NCI-H2029 (cell line): ENCODE data around the gene RNF11.
"Not testable (repeated sequence)": the region's sequence is repeated elsewhere in the genome, so short reads cannot be mapped to it uniquely, and the experiment has no call there.

Experiments
- DNase-seq: peaks from one replicate; lab custom pipeline; 2025; lab: John Stamatoyannopoulos, UW

Gene RNF11

DNA sequence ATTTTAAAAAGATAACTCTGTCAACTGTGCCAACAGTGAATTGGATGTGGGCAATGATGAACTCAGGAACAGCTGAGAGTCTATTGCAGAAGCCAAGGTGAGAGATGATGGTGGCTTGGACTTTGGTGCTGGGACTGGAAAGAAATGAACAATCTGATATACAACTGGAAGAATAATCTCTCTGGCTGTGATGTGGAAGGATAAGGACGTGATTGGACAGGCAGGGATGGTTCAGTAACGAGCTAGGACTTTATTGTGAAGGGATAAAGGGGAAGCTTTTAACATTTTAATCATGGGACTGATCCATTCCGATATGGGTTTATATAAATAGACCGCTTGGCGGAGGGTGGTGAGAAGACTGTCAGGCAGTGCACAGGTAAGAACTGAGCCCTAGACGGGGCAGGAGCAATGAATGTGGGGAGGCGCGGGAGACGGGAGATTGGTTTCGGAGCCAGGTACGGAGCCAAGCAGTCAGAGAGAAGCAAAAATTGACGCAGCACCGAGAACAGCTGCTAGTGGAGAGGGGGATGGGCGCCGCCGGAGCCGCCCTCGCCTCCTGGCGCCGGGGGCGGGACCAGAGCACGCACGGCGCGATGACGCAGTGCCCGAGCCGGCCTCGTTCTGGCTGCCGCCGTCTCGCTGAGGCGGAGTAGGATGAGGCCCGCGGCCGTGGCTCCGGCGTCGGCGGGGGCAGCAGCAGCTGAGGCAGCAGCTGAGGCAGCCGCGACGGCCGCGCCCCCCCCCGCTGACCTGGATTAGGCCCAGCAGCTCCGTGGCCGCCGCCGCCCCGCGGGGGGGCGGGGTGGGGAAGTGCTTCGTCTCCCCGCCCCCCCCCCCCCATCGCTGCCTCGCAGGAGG is at the start of gene RNF11:
Gene RNF11 (plus strand): TSS at position 601 of the 858 bp plus-strand sequence. CDS start 484 bp downstream, outside the sequence.
- DNase-seq: peak; percentile 99

GRCh38 chr1:51188230-51188629 is 47.8 kb upstream of the RNF11 start:
- no peak for DNase-seq

DNA sequence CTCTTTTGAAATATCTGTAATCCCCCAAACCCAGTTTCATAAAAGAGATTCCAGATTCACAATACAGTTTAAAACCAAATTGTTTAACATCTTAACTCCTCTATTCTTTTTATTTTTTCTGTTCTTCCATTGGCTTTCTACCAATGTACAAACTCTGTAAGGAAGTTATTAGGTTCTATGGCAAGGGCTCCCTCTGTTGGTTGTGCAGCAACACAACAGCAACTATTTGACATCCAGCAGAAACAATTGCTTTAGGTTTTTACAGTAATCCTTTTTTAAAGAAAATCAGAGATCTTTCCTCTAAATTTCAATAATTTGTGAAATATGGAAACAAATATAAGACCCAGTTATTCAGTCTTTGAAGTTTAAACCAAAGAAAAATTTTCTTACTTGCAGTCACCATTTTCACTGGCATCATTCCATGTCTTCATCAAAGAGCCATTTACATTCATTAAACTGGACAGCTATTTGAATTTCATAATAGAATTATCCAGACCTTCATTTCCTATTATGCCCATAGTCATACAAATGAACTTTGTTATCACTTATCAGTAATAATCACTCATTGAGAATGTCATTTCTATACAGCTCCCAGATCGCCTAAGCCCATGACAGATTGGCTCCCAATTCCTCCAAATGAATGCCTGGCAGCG is 46.5 kb upstream of the RNF11 start:
- peak; percentile 88 for DNase-seq

DNA sequence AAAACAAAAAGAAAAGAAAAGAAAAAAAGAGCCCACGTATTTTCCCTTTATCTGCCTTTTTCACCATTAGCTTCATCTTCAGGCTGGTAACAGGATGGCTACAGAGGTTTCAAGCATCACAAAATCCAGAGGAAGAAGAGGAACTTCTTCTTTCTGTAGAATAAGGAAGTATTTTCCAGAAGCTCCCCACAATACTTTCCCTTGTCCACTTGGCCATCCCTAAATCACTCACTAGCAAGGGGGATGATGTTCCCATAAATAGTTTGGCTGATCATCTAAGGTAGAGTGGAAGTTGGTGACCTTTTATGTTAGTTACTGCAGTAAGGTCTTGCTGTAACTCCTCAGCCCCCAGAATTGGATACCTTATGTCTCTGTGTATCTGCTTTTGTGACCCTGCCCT is 45.1 kb upstream of the RNF11 start:
- DNase-seq: no peak

GRCh38 chr1:51192213-51192843 is 43.7 kb upstream of the RNF11 start:
- peak; percentile 87 for DNase-seq

DNA sequence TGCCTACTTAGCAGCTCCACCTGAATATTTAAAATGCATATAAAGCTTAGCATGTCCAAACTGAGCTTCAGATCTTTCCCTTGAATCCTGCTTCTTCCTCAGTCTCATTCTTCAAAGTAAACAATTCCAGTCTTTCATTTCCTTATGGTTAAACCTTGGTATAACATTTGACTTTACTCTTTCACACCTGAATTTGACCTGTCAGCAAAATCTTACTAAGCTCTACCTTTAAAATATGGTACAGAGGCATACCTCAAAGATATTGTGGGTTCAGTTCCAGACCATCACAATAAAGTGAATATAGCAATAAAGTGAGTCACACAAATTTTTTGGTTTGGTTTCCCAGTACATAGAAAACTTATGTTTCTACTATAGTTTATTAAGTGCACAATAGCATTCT is 42.5 kb upstream of the RNF11 start:
- no peak for DNase-seq

- no peak for DNase-seq
These were observed 32.8 kb upstream of the RNF11 start for GRCh38 chr1:51203121-51203873.

- DNase-seq: no peak
These were observed 32.2 kb upstream of the RNF11 start for GRCh38 chr1:51203874-51204245.

DNA sequence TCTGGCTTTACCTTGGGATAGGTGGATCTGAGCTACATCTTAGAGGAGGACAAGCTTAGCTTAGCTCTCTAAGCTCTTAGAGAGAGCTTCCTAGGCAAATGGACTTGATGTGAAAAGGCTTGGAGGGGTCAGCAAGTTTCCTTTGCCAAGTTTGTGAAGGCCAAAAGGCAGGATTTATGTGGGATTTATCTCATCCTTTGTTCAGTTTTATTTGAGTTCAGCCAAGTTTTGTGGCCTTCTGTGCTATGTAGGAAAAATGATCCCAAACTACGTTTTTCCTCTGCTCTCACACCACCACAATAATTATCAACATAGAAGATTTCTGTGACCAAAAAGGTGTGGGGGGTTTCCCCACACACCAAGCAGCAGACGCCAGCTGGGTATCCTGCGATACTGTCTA is 26.0 kb upstream of the RNF11 start:
- DNase-seq: no peak

DNA sequence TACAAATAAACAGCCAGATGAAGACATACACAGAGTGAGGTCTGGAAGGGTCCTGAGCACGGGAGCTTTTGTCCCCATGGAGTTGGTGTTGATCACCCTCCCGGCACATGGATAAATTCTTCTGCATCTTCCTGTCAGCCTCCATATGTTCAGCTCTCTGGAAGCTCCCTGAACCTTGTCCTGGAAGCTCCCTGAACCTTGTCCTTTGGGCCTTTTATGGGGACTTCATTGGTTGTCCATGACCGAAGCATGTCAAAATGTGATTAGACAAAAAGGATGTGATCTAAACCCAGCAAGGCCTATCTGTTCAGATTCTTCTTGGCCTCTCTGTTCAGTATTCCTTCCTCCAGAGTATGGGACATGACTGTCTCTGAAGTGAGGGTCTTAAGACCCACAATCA is 25.4 kb upstream of the RNF11 start:
- DNase-seq: no peak

DNA sequence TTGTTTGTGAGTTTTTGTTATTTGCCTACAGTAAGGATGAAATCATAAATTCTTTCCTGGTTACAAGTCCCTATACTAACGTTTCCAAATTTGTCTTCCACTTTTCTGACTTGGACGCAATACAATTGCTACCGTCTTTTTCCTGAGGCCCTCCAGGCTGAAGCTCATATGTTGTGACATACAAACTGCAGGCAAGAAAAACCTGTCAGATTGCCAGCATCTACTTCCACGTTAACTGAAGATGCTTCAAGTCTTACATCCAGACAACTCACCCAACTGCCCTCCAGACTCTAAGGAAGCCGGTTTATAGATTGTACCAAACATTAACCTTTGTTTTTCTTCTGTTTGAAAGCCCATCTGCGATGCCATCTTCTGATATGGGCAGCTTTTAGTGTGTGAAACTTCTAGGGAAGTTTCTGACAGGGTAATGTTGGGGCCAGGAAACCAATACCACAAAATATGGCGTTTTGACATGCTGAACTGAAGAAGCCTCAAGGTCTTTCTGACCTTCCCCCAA is 21.4 kb upstream of the RNF11 start:
- DNase-seq: no peak

- no peak for DNase-seq
These were observed 20.9 kb upstream of the RNF11 start for GRCh38 chr1:51215169-51215568.

GRCh38 chr1:51216631-51217030 is 19.4 kb upstream of the RNF11 start:
- DNase-seq: no peak

- no peak for DNase-seq
These were observed 19.0 kb upstream of the RNF11 start for GRCh38 chr1:51217101-51217500.

GRCh38 chr1:51218570-51218969 is 17.5 kb upstream of the RNF11 start:
- no peak for DNase-seq

DNA sequence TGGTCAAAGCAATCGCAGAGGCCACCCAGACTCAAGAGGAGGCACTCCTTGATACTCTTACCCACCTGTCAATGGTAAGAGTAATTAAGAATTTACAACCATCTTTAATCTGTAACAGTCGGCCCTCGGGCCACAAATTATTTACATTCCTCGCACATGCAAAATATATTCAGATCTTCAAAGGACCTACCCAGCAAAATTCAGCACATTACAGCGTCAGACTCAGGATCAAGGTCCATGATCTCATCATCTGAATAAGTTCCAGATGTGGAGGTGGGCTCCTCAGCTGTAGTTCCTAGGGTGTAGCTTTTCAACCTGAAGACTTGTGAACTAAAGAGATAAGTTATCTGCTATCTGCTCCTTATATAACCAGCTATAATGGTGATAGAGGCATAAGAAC is 17.1 kb upstream of the RNF11 start:
- no peak for DNase-seq

DNA sequence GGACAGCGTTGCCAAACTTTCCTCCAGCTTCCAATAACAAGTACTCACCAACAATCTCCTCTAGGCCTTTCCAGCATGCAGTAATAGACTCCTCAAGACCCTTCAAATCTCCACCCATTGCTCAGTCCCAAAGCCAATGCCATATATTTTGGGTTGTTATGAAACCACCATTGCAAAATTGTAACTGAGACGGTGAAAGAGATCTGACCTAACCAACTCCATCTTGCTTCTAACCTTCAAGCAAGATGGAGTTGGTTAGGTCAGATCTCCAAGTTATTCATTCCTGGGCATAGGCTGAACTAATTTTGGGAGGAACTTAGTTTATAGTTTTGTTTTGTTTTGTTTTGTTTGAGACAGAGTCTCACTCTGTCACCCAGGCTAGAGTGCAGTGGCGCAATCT is 14.5 kb upstream of the RNF11 start:
- not testable (repeated sequence) for DNase-seq

DNA sequence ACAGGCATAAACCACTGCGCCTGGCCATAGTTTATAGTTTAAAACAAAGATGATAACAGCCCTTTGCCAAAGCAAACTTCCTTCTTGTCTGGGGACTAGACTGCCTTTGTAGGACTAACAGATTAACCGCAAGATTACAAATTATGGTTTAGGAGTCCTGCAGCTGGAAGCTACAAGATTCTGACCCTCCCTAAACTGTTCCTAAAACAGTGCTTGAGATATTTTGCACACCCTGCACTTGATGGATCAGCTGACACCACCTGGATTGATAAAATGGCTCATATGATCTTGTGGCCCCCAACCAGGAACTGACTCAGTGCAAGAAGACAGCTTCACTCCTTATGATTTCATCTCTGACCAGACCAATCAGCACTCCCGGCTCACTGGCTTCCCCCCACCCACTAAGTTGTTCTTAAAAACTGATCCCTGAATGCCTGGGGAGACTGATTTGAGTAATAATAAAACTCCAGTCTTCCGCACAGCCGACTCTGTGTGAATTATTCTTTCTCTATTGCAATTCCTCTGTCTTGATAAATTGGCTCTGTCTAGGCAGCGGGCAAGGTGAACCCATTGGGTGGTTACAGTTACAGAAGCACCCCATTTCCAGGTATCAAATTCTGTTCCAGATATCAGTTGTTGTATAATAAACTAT is 13.8 kb upstream of the RNF11 start:
- DNase-seq: no peak

- DNase-seq: no peak
These were observed 13.3 kb upstream of the RNF11 start for GRCh38 chr1:51222809-51223208.

DNA sequence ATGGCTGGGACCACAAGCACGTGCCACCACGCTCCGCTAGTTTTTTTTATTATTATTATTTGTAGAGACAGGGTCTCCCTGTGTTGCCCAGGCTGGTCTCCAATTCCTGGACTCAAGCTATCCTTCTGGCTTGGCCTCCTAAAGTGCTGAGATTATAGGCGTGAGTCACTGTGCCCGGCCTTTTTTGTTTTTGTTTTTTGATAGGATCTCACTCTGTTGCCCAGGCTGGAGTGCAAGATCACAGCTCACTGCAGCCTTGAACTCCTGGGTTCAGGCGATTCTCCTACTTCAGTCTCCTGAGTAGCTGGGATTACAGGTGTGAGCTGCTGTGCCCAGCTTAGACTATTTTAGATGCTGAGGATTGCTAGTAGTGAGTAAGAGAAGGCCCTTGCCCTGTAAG is 11.8 kb upstream of the RNF11 start:
- no peak for DNase-seq

- DNase-seq: not testable (repeated sequence)
These were observed 8.7 kb upstream of the RNF11 start for GRCh38 chr1:51227231-51227960.
